ENCODE results near the gene ITPR3. TPM values are rescaled to one million over a fixed set of nuclear protein-coding genes. Genes with fewer than 3 reads are reported as not detected.

The ITPR3 gene
- polyA plus RNA-seq, 3 donors from 2014 or later: 0.02 to 7.2 (median 1.1) TPM

GRCh38 chr6:33694401-33694931 is 73.3 kb downstream of the ITPR3 start:
- Mint-ChIP-seq H3K36me3 (peaks cover 16 to 32% (median 21%) of the 10 kb centered on the region in 3 donors), H3K4me3 (peak overlapping the region; percentile 28 to 78 (median 70)), H3K9me3 (no peaks in the 10 kb centered on the region), H3K27ac (peak overlapping the region; percentile 97 to 98 (median 97)), H3K27me3 (ENCODE audit: low read depth in 3 of 3) (peaks cover 0 to 9% (median 4%) of the 10 kb centered on the region in 3 donors), H3K4me1 (peaks cover 52 to 59% of the 10 kb centered on the region in 2 donors)
- peak; percentile 68 to 78 (median 74) for DNase-seq

GRCh38 chr6:33694977-33695376 is 73.9 kb downstream of the ITPR3 start:
- peaks cover 0 to 9% (median 4%) of the 10 kb centered on the region in 3 donors for H3K27me3 Mint-ChIP-seq (ENCODE audit: low read depth in 3 of 3)
- peaks cover 53 to 60% of the 10 kb centered on the region in 2 donors for H3K4me1 Mint-ChIP-seq
- H3K36me3 Mint-ChIP-seq: peaks cover 12 to 27% (median 17%) of the 10 kb centered on the region in 3 donors
- no peak for DNase-seq
- peak overlapping the region; percentile 28 to 78 (median 70) for H3K4me3 Mint-ChIP-seq
- peak overlapping the region; percentile 97 to 98 (median 97) for H3K27ac Mint-ChIP-seq
- no peaks in the 10 kb centered on the region for H3K9me3 Mint-ChIP-seq

- Mint-ChIP-seq H3K4me3 (no peak overlapping the region), H3K4me1 (peaks cover 58 to 64% of the 10 kb centered on the region in 2 donors), H3K27me3 (ENCODE audit: low read depth in 3 of 3) (peaks cover 0 to 9% (median 4%) of the 10 kb centered on the region in 3 donors), H3K27ac (peak overlapping the region; percentile 97 to 98 (median 97)), H3K9me3 (no peaks in the 10 kb centered on the region), H3K36me3 (peaks cover 12 to 27% (median 17%) of the 10 kb centered on the region in 3 donors)
- DNase-seq: no peak
Observed at GRCh38 chr6:33695451-33695887, 74.3 kb downstream of the ITPR3 start.

- H3K4me1 Mint-ChIP-seq: peaks cover 59 to 65% of the 10 kb centered on the region in 2 donors
- peaks cover 0 to 9% (median 3%) of the 10 kb centered on the region in 3 donors for H3K27me3 Mint-ChIP-seq (ENCODE audit: low read depth in 3 of 3)
- H3K9me3 Mint-ChIP-seq: no peaks in the 10 kb centered on the region
- H3K27ac Mint-ChIP-seq: peak overlapping the region; percentile 95 to 98 (median 97)
- DNase-seq: no peak
- peaks cover 12 to 27% (median 12%) of the 10 kb centered on the region in 3 donors for H3K36me3 Mint-ChIP-seq
- H3K4me3 Mint-ChIP-seq: peak overlapping the region in 1 of 5 donors; percentile 27
Observed at GRCh38 chr6:33696076-33696475, 75.0 kb downstream of the ITPR3 start.

GRCh38 chr6:33696548-33697518 is 75.7 kb downstream of the ITPR3 start:
- H3K4me1 Mint-ChIP-seq: peaks cover 59 to 60% of the 10 kb centered on the region in 2 donors
- H3K27me3 Mint-ChIP-seq (ENCODE audit: low read depth in 3 of 3): peaks cover 0 to 9% (median 3%) of the 10 kb centered on the region in 3 donors
- peak in 2 of 3 donors; percentile 24 to 33 for DNase-seq
- H3K36me3 Mint-ChIP-seq: peaks cover 12 to 30% (median 12%) of the 10 kb centered on the region in 3 donors
- no peaks in the 10 kb centered on the region for H3K9me3 Mint-ChIP-seq
- peak overlapping the region; percentile 95 to 98 (median 97) for H3K27ac Mint-ChIP-seq
- peak overlapping the region in 4 of 5 donors; percentile 17 to 35 (median 28) for H3K4me3 Mint-ChIP-seq

GRCh38 chr6:33697845-33698244 is 76.7 kb downstream of the ITPR3 start:
- H3K27me3 Mint-ChIP-seq (ENCODE audit: low read depth in 3 of 3): peaks cover 0 to 7% (median 3%) of the 10 kb centered on the region in 3 donors
- no peaks in the 10 kb centered on the region for H3K9me3 Mint-ChIP-seq
- DNase-seq: no peak
- H3K36me3 Mint-ChIP-seq: peaks cover 6 to 25% (median 7%) of the 10 kb centered on the region in 3 donors
- peak overlapping the region in 5 of 6 donors; percentile 28 to 98 (median 97) for H3K27ac Mint-ChIP-seq
- H3K4me3 Mint-ChIP-seq: no peak overlapping the region
- H3K4me1 Mint-ChIP-seq: peaks cover 50% of the 10 kb centered on the region in 2 donors

- DNase-seq: no peak
- Mint-ChIP-seq H3K4me1 (peaks cover 43 to 44% of the 10 kb centered on the region in 2 donors), H3K27ac (peak overlapping the region in 3 of 6 donors; percentile 28 to 78 (median 44)), H3K4me3 (no peak overlapping the region), H3K27me3 (ENCODE audit: low read depth in 3 of 3) (peaks cover 0 to 7% (median 3%) of the 10 kb centered on the region in 3 donors), H3K36me3 (peaks cover 7 to 24% (median 7%) of the 10 kb centered on the region in 3 donors), H3K9me3 (no peaks in the 10 kb centered on the region)
Observed at GRCh38 chr6:33698494-33698893, 77.4 kb downstream of the ITPR3 start.

GRCh38 chr6:33699131-33699530 is 78.0 kb downstream of the ITPR3 start:
- DNase-seq: no peak
- peaks cover 0 to 7% (median under 1%) of the 10 kb centered on the region in 3 donors for H3K27me3 Mint-ChIP-seq (ENCODE audit: low read depth in 3 of 3)
- H3K36me3 Mint-ChIP-seq: peaks cover 4 to 21% (median 10%) of the 10 kb centered on the region in 3 donors
- H3K4me3 Mint-ChIP-seq: no peak overlapping the region
- H3K27ac Mint-ChIP-seq: peak overlapping the region in 3 of 6 donors; percentile 12 to 66 (median 31)
- no peaks in the 10 kb centered on the region for H3K9me3 Mint-ChIP-seq
- H3K4me1 Mint-ChIP-seq: peaks cover 37 to 38% of the 10 kb centered on the region in 2 donors

GRCh38 chr6:33699739-33700138 is 78.6 kb downstream of the ITPR3 start:
- Mint-ChIP-seq H3K27me3 (ENCODE audit: low read depth in 3 of 3) (peaks cover 0 to under 1% (median 0%) of the 10 kb centered on the region in 3 donors), H3K4me3 (no peak overlapping the region), H3K9me3 (no peaks in the 10 kb centered on the region), H3K4me1 (peaks cover 31% of the 10 kb centered on the region in 2 donors), H3K36me3 (peaks cover 0 to 15% (median 10%) of the 10 kb centered on the region in 3 donors), H3K27ac (peak overlapping the region in 3 of 6 donors; percentile 84 to 89 (median 89))
- no peak for DNase-seq

GRCh38 chr6:33700391-33701050 is 79.4 kb downstream of the ITPR3 start:
- no peaks in the 10 kb centered on the region for H3K27me3 Mint-ChIP-seq (ENCODE audit: low read depth in 3 of 3)
- H3K4me3 Mint-ChIP-seq: no peak overlapping the region
- H3K36me3 Mint-ChIP-seq: peaks cover 0 to 15% (median 10%) of the 10 kb centered on the region in 3 donors
- H3K9me3 Mint-ChIP-seq: no peaks in the 10 kb centered on the region
- peak; percentile 63 to 72 (median 68) for DNase-seq
- peaks cover 23 to 26% of the 10 kb centered on the region in 2 donors for H3K4me1 Mint-ChIP-seq
- H3K27ac Mint-ChIP-seq: peak overlapping the region; percentile 49 to 89 (median 82)

- Mint-ChIP-seq H3K9me3 (no peaks in the 10 kb centered on the region), H3K27me3 (ENCODE audit: low read depth in 3 of 3) (peaks cover 0 to 2% (median 0%) of the 10 kb centered on the region in 3 donors), H3K4me1 (peaks cover 7 to 16% of the 10 kb centered on the region in 2 donors), H3K27ac (peak overlapping the region in 1 of 6 donors; percentile 50), H3K4me3 (no peak overlapping the region), H3K36me3 (peaks cover 0 to 10% (median 5%) of the 10 kb centered on the region in 3 donors)
- no peak for DNase-seq
Observed at GRCh38 chr6:33702345-33702977, 81.3 kb downstream of the ITPR3 start.

- no peak for DNase-seq
- H3K27ac Mint-ChIP-seq: peak overlapping the region in 3 of 6 donors; percentile 7 to 48 (median 13)
- peaks cover 0 to 2% (median 2%) of the 10 kb centered on the region in 3 donors for H3K27me3 Mint-ChIP-seq (ENCODE audit: low read depth in 3 of 3)
- H3K4me1 Mint-ChIP-seq: peaks cover 5 to 12% of the 10 kb centered on the region in 2 donors
- H3K36me3 Mint-ChIP-seq: peaks cover 0 to 8% (median 4%) of the 10 kb centered on the region in 3 donors
- H3K4me3 Mint-ChIP-seq: no peak overlapping the region
- no peaks in the 10 kb centered on the region for H3K9me3 Mint-ChIP-seq
Observed at GRCh38 chr6:33704215-33705066, 83.3 kb downstream of the ITPR3 start.

Data from immature natural killer cell (primary cell).